Keratinocyte (primary cell): ENCODE measurements around the gene GADD45GIP1. TPM values are rescaled to one million over a fixed set of nuclear protein-coding genes. Genes with fewer than 3 reads are reported as not detected.

Source experiments
- DNase-seq: peaks from one replicate; pipeline ENCODE4 v3.0.0-alpha.2; 2011; ENCODE audit warnings: low read depth, missing footprints, low spot score
- FAIRE-seq: peaks from 2 replicates; lab custom pipeline; 2011; peaks lifted over from hg19 to GRCh38; lab: Jason Lieb, UNC
- H2AFZ ChIP-seq: 2 replicates; pipeline ENCODE4 v1.6.0; 2012; ENCODE audit warnings: low read length, control low read depth, inconsistent platforms; ENCODE audit not compliant: control insufficient read depth
- H3K27ac ChIP-seq: 2 replicates; pipeline ENCODE4 v1.5.1; 2011; ENCODE audit warnings: low read length; ENCODE audit not compliant: control insufficient read depth, insufficient read depth
- H3K27me3 ChIP-seq: 3 replicates; pipeline ENCODE4 v1.6.0; 2011; ENCODE audit warnings: low read length; ENCODE audit not compliant: control insufficient read depth, insufficient read depth; ENCODE audit errors: extremely low read depth
- H3K36me3 ChIP-seq, 2 experiments: 2 replicates in 1 of 2; 3 replicates in 1 of 2; pipeline ENCODE4 v1.5.1; 2011; ENCODE audit warnings: low read length in 2 of 2, mild to moderate bottlenecking in 1 of 2; ENCODE audit not compliant: control insufficient read depth in 2 of 2, insufficient read depth in 2 of 2; ENCODE audit errors: extremely low read depth in 1 of 2
- H3K4me1 ChIP-seq: 3 replicates; pipeline ENCODE4 v1.5.1; 2011; ENCODE audit warnings: low read length; ENCODE audit not compliant: control insufficient read depth, insufficient read depth; ENCODE audit errors: extremely low read depth
- H3K4me2 ChIP-seq: 3 replicates; pipeline ENCODE4 v1.6.0; 2011; ENCODE audit warnings: low read depth, low read length; ENCODE audit not compliant: control insufficient read depth, insufficient read depth; ENCODE audit errors: extremely low read depth
- H3K4me3 ChIP-seq, 3 experiments: fragments of 200-600 bp in 1 of 3; sonication (generic) in 1 of 3; 2 replicates in 2 of 3; 3 replicates in 1 of 3; pipeline ENCODE4 v1.5.1; 2011 to 2016; ENCODE audit warnings: low read length in 3 of 3, mild to moderate bottlenecking in 3 of 3, control low read depth in 2 of 3, inconsistent platforms in 1 of 3, low read depth in 1 of 3, mixed read lengths in 1 of 3, mixed run types in 1 of 3, moderate library complexity in 1 of 3; ENCODE audit not compliant: control insufficient read depth in 2 of 3, insufficient read depth in 2 of 3; ENCODE audit errors: extremely low read depth in 1 of 3
- H3K79me2 ChIP-seq: 2 replicates; pipeline ENCODE4 v1.6.0; 2012; ENCODE audit warnings: low read length; ENCODE audit not compliant: control insufficient read depth, insufficient read depth
- H3K9ac ChIP-seq: 3 replicates; pipeline ENCODE4 v1.6.0; 2011; ENCODE audit warnings: low read length; ENCODE audit not compliant: control insufficient read depth, insufficient read depth; ENCODE audit errors: extremely low read depth
- H3K9me1 ChIP-seq: 3 replicates; pipeline ENCODE4 v1.6.0; 2011; ENCODE audit warnings: low read length; ENCODE audit not compliant: control insufficient read depth, insufficient read depth; ENCODE audit errors: extremely low read depth
- H3K9me3 ChIP-seq: 2 replicates; pipeline ENCODE4 v1.5.1; 2012; ENCODE audit warnings: low read depth, low read length; ENCODE audit not compliant: control insufficient read depth
- H4K20me1 ChIP-seq: 3 replicates; pipeline ENCODE4 v1.6.0; 2011; ENCODE audit warnings: low read length; ENCODE audit not compliant: control insufficient read depth, insufficient read depth; ENCODE audit errors: extremely low read depth
- CTCF ChIP-seq, 3 experiments: IDR thresholded peaks in 1 of 3; conservative IDR thresholded peaks in 1 of 3; optimal IDR thresholded peaks in 1 of 3; 2 replicates in 2 of 3; 3 replicates in 1 of 3; pipeline versions ENCODE3 to v1.5.1; 2011; ENCODE audit warnings: low read length in 3 of 3, mild to moderate bottlenecking in 3 of 3, moderate library complexity in 2 of 3, control low read depth in 1 of 3, inconsistent platforms in 1 of 3; ENCODE audit not compliant: insufficient read depth in 2 of 3; ENCODE audit errors: extremely low read depth in 1 of 3
- EZH2 ChIP-seq: IDR thresholded peaks from one replicate; pipeline ENCODE4 v1.6.1; 2012; ENCODE audit warnings: inconsistent platforms, mild to moderate bottlenecking, low read length, moderate library complexity
- dilution Hi-C: fragments of 300-500 bp; cut with MboI; formaldehyde crosslinking; loops from one replicate; pipeline ENCODE4 v1.7.0; 2020; ENCODE audit warnings: low sequenced_read_pairs; ENCODE audit not compliant: extremely low pct_ligation_motif_present
- polyA plus RNA-seq, 5 experiments: library from polyadenylated mRNA; depleted of rRNA in 3 of 5; stranded (reverse) in 3 of 5; stranded (forward) in 1 of 5; unstranded in 1 of 5; fragments of >200 nt; gene quantifications; 1 replicate in 1 of 5; 2 replicates in 3 of 5; 3 replicates in 1 of 5; pipeline versions ENCODE4 v1.2.1 to v1.2.3, GENCODE V29; 2011 to 2012; ENCODE audit warnings: missing spikeins in 2 of 5, low read depth in 1 of 5, low replicate concordance in 1 of 5

Gene GADD45GIP1
- polyA plus RNA-seq, 1 donor (not counting 4 experiments of a cell fraction or from before 2014, with no cell fraction given): 35.5 TPM

- Histone ChIP-seq H3K9ac (no peak overlapping the region), H2AFZ (no peak overlapping the region), H3K36me3 (peaks cover 0 to 2% of the 10 kb centered on the region in 2 experiments), H3K9me3 (no peaks in the 10 kb centered on the region), H3K79me2 (peaks cover 62% of the 10 kb centered on the region), H4K20me1 (no peaks in the 10 kb centered on the region), H3K27me3 (no peaks in the 10 kb centered on the region), H3K4me2 (no peak overlapping the region), H3K4me3 (no peak overlapping the region), H3K27ac (no peak overlapping the region), H3K9me1 (no peaks in the 10 kb centered on the region), H3K4me1 (peaks cover 80% of the 10 kb centered on the region)
- FAIRE-seq: no peak
- DNase-seq: no peak
- TF ChIP-seq EZH2 (no peak), CTCF (optimal IDR thresholded peaks at IDR 0.05 in 1 of 3, IDR thresholded peaks at IDR 0.05 in 1 of 3, conservative IDR thresholded peaks at IDR 0.05 in 1 of 3; ENCODE audit: extremely low read depth in 1 of 3, insufficient read depth in 2 of 3, low read length in 3 of 3) (no peak)
- dilution Hi-C loops: no loop called here
These were observed 48.2 kb upstream of the GADD45GIP1 start for GRCh38 chr19:13005253-13005652.

GRCh38 chr19:13004273-13004672 is 47.2 kb upstream of the GADD45GIP1 start:
- peaks cover 76% of the 10 kb centered on the region for H3K4me1 ChIP-seq
- H3K79me2 ChIP-seq: peaks cover 69% of the 10 kb centered on the region
- no peak overlapping the region for H3K27ac ChIP-seq
- H3K36me3 ChIP-seq: peaks cover 0 to 2% of the 10 kb centered on the region in 2 experiments
- no peaks in the 10 kb centered on the region for H4K20me1 ChIP-seq
- H2AFZ ChIP-seq: no peak overlapping the region
- no peaks in the 10 kb centered on the region for H3K9me1 ChIP-seq
- no peak for DNase-seq
- H3K9ac ChIP-seq: no peak overlapping the region
- no peak for FAIRE-seq
- no peak overlapping the region for H3K4me3 ChIP-seq
- TF ChIP-seq CTCF (optimal IDR thresholded peaks at IDR 0.05 in 1 of 3, IDR thresholded peaks at IDR 0.05 in 1 of 3, conservative IDR thresholded peaks at IDR 0.05 in 1 of 3; ENCODE audit: extremely low read depth in 1 of 3, insufficient read depth in 2 of 3, low read length in 3 of 3) (no peak), EZH2 (no peak)
- H3K9me3 ChIP-seq: no peaks in the 10 kb centered on the region
- H3K4me2 ChIP-seq: no peak overlapping the region
- dilution Hi-C loops: no loop called here
- H3K27me3 ChIP-seq: no peaks in the 10 kb centered on the region
